AG09319 (cell line): ENCODE data around the gene STARD3.

Source experiments
- DNase-seq: peaks from one replicate; pipeline ENCODE4 v3.0.0-alpha.2; 2010; ENCODE audit warnings: low read depth; ENCODE audit errors: extremely low read depth
- CTCF ChIP-seq: IDR thresholded peaks from 2 replicates; pipeline ENCODE4 v1.5.1; 2011; ENCODE audit warnings: low read depth, mild to moderate bottlenecking, inconsistent platforms, low read length, moderate library complexity

The STARD3 gene

GRCh38 chr17:39669897-39670735 lies 33.2 kb downstream of the STARD3 start:
- TF ChIP-seq CTCF = no peak
- no peak for DNase-seq

GRCh38 chr17:39670746-39671145 lies 33.8 kb downstream of the STARD3 start:
- DNase-seq = no peak
- no peak for TF ChIP-seq CTCF

- TF ChIP-seq CTCF = peak; percentile 46
- no peak for DNase-seq
These were observed 34.9 kb downstream of the STARD3 start for GRCh38 chr17:39671651-39672521.

GRCh38 chr17:39672522-39673334 lies 35.8 kb downstream of the STARD3 start:
- no peak for TF ChIP-seq CTCF
- no peak for DNase-seq

- no peak for DNase-seq
- TF ChIP-seq CTCF = no peak
These were observed 36.6 kb downstream of the STARD3 start for GRCh38 chr17:39673335-39674081.

- no peak for TF ChIP-seq CTCF
- no peak for DNase-seq
These were observed 37.2 kb downstream of the STARD3 start for GRCh38 chr17:39674179-39674578.
